Upper lobe of right lung (tissue), 1 donor: Measurements from ENCODE around the gene TF. TPM values are rescaled to one million over a fixed set of nuclear protein-coding genes. Genes with fewer than 3 reads are reported as not detected.

Experiments used
- ATAC-seq: fragments of 200-7000 bp; cut with Tn5 transposase; one replicate; pipeline ENCODE4 v1.9.1; 2020; ENCODE audit warnings: mild to moderate bottlenecking, moderate library complexity
- DNase-seq: peaks from one replicate; pipeline ENCODE4 v3.0.0-alpha.2; 2020
- H3K27ac ChIP-seq: fragments of 200-600 bp; one replicate; pipeline ENCODE4 v1.8.0; 2022
- H3K27me3 ChIP-seq: fragments of 200-600 bp; one replicate; pipeline ENCODE4 v1.8.0; 2022; ENCODE audit warnings: mild to moderate bottlenecking
- H3K36me3 ChIP-seq: fragments of 200-600 bp; one replicate; pipeline ENCODE4 v1.8.0; 2022
- H3K4me1 ChIP-seq: fragments of 200-600 bp; one replicate; pipeline ENCODE4 v1.8.0; 2022
- H3K4me3 ChIP-seq: fragments of 200-600 bp; one replicate; pipeline ENCODE4 v1.8.0; 2022; ENCODE audit warnings: mild to moderate bottlenecking
- H3K9me3 ChIP-seq: fragments of 200-600 bp; one replicate; pipeline ENCODE4 v1.8.0; 2022
- intact Hi-C: fragments of 100-400 bp; cut with DNase I; formaldehyde crosslinking; loops from one replicate; pipeline ENCODE4 v1.11.0; 2022
- total RNA-seq: library from RNA; stranded (reverse); fragmentation: NEBNext Ultra II Directional; extraction: Animal tissue kit (Norgen Biotek cat#: 25700); gene quantifications from one replicate; pipeline ENCODE4 v1.2.1, GENCODE V29; 2021
- TF ChIP-seq, protein P1 (sequence below): fragments of 200-600 bp; IDR thresholded peaks from one replicate; pipeline ENCODE4 v1.8.0; 2022; ENCODE audit warnings: antibody characterized with exemption
- donor health status: DM: no; HTN: yes; CAD: no; lungs with severe emphysema.

The TF gene
- total RNA-seq, 1 donor from 2014 or later, result 1.3 TPM

DNA sequence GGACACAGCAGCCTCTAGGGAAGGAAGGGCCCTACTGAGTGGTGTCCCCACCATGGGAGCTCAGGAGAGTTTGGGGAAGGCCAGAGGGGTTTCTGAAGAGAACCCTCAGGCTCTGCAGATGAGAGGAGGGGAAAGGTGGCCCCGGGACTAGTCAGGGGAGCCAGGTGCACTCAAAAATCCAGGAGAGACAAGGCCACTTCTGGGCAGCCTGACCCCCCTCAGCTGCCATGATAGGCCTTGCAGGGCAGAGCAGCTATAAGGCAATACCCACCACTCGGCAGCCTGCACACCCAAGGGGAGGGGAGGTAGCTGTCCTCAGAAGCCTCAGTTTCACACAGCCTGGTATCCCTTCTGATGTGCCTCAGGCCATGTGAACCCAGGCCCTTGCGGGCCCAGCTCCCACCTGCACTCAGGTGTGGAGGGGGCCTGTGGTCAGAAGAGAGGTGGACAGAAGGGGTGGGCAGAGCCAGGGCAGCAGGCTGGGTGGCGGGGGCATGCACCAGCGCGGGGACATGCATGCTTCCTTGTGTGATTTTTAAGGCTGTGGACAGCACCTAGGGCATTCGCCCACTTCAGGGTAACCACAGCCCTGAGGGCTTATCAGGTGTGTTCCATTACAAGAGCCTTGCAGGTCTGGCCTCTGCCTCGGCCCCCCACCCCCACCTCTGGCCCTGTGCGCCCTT, 94.0 kb downstream of the TF start:
- Histone ChIP-seq H3K4me3 (no peak overlapping the region), H3K27ac (no peak overlapping the region), H3K36me3 (no peaks in the 10 kb centered on the region), H3K27me3 (no peaks in the 10 kb centered on the region), H3K9me3 (no peaks in the 10 kb centered on the region), H3K4me1 (no peaks in the 10 kb centered on the region)
- TF ChIP-seq, protein P1, sequence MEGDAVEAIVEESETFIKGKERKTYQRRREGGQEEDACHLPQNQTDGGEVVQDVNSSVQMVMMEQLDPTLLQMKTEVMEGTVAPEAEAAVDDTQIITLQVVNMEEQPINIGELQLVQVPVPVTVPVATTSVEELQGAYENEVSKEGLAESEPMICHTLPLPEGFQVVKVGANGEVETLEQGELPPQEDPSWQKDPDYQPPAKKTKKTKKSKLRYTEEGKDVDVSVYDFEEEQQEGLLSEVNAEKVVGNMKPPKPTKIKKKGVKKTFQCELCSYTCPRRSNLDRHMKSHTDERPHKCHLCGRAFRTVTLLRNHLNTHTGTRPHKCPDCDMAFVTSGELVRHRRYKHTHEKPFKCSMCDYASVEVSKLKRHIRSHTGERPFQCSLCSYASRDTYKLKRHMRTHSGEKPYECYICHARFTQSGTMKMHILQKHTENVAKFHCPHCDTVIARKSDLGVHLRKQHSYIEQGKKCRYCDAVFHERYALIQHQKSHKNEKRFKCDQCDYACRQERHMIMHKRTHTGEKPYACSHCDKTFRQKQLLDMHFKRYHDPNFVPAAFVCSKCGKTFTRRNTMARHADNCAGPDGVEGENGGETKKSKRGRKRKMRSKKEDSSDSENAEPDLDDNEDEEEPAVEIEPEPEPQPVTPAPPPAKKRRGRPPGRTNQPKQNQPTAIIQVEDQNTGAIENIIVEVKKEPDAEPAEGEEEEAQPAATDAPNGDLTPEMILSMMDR, result no peak
- intact Hi-C loops, result no loop called here
- ATAC-seq (no peak), DNase-seq (peak; percentile 47)

DNA sequence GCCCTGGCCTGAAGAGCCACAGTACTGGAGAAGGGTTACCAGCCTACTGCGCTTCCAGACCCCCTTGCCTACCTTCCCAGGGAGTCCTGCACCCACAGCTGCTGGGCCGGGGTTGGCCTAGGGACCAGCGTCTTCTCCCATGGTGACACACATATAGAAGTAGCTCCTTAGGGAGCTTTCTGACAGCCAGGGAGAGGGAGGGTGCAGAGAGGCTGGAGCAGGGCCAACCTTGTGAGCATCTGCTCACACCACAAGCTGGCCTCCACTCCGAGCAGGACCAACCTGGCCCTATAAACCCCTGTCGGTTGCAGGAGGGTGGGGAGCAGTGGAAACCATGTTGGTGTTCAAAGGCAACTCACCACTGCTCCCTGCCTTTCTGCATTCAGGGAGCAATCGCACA, 94.6 kb downstream of the TF start:
- ATAC-seq (no peak), DNase-seq (peak; percentile 41)
- no peaks in the 10 kb centered on the region for H3K4me1 ChIP-seq
- no peak overlapping the region for H3K4me3 ChIP-seq
- intact Hi-C loops, result no loop called here
- H3K9me3 ChIP-seq, result no peaks in the 10 kb centered on the region
- H3K36me3 ChIP-seq, result no peaks in the 10 kb centered on the region
- H3K27ac ChIP-seq, result no peak overlapping the region
- TF ChIP-seq, protein P1, result no peak
- H3K27me3 ChIP-seq, result no peaks in the 10 kb centered on the region

DNA sequence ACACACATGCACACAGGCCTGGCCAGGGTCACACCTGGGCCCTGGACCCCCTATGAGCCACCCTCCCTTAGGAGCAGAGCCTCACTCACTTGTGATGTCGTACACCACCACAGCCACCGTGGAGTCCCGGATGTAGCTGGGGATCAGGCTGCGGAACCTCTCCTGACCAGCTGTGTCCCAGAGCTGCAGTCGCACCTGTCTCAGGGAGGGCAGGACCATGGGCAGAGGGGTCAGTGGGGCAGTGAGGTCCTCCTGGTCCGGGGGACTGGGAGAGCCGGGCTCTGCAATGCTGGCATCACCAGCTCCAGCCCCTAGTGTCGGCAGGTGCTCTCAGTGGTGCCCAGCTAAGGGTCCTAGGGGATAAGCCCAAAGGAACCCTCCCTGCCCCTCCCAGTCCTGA, 95.0 kb downstream of the TF start:
- Histone ChIP-seq H3K27me3 (no peaks in the 10 kb centered on the region), H3K4me1 (no peaks in the 10 kb centered on the region), H3K4me3 (no peak overlapping the region), H3K27ac (no peak overlapping the region), H3K9me3 (no peaks in the 10 kb centered on the region), H3K36me3 (no peaks in the 10 kb centered on the region)
- DNase-seq, result peak; percentile 28
- no peak for ATAC-seq
- TF ChIP-seq, protein P1, result no peak
- intact Hi-C loops, result no loop called here

DNA sequence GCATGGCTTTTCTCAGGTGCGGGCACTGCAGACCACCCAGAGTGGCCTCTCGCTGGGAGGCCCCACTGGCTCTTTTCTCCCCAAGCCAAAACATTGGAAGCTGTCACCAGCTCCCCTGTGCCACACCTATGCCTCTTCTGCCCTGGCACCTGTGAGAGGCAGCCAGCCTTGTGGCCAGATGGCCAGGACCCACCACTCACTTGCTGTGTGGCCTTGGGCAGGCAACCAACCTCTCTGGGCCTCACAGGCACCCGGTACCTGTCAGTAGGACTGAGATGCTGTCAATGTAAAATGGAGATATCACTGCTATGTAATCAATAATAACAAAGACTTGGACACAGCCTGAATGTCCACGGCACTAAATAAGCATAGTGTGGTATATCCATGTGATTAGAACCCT, 96.0 kb downstream of the TF start:
- no peak for ATAC-seq

DNA sequence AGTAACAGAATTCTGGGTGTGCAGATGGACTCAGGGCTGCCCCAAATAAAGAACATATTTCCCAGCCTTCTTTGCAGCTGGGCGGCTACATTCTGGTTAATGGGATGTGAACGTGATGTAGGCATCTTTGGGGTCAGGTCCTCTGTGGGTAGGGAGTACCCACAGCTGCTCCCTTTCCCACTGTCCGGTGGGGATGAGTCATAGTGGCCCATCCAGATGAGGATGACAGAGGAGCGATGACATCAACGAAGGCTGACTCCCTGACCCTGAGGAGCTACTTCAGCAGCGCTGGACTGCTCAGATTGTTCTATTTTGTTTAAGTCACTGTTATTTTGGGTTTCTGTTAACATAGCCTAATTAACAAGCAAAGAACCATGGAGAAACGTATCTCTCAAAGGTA, 97.4 kb downstream of the TF start:
- intact Hi-C loops, result no loop called here
- ATAC-seq (no peak), DNase-seq (peak; percentile 17)
- Histone ChIP-seq H3K36me3 (no peaks in the 10 kb centered on the region), H3K27me3 (no peaks in the 10 kb centered on the region), H3K9me3 (no peaks in the 10 kb centered on the region), H3K4me1 (no peaks in the 10 kb centered on the region), H3K27ac (no peak overlapping the region), H3K4me3 (no peak overlapping the region)
- TF ChIP-seq, protein P1, result no peak

More for the DNA sequence above, 96.0 kb downstream of the TF start:
- Histone ChIP-seq H3K27ac (no peak overlapping the region), H3K4me1 (no peaks in the 10 kb centered on the region), H3K9me3 (no peaks in the 10 kb centered on the region), H3K27me3 (no peaks in the 10 kb centered on the region), H3K4me3 (no peak overlapping the region), H3K36me3 (no peaks in the 10 kb centered on the region)
- TF ChIP-seq, protein P1, result no peak
- intact Hi-C loops, result no loop called here
- DNase-seq, result no peak

DNA sequence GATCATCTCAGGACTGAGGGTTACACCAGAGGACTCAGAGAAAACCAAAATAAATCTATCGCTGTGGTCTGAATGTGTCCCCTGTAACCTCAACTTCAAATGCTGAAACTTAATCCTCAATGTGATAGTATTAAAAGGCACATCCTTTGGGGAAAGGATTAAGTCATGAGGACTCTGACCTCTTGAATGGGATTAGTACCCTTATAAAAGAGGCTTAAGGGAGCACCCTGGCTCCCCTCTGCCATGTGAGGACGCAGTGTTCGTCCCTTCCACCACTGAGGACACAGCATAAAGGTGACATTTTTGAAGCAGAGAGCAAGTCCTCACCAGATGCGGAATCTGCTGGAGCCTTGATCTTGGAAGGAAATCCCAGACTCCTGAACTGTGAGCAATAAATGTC, 98.9 kb downstream of the TF start:
- ATAC-seq (no peak), DNase-seq (peak; percentile 1)
- TF ChIP-seq, protein P1, result no peak
- no peaks in the 10 kb centered on the region for H3K36me3 ChIP-seq
- H3K9me3 ChIP-seq, result no peaks in the 10 kb centered on the region
- H3K27me3 ChIP-seq, result no peaks in the 10 kb centered on the region
- intact Hi-C loops, result no loop called here
- no peak overlapping the region for H3K4me3 ChIP-seq
- no peak overlapping the region for H3K27ac ChIP-seq
- H3K4me1 ChIP-seq, result no peaks in the 10 kb centered on the region
